Endometrium (tissue), 2 donors: ENCODE measurements around the gene IFNA13.

Experiments used
- FAIRE-seq: peaks from 2 replicates; lab custom pipeline; 2012; peaks lifted over from hg19 to GRCh38; lab: Jason Lieb, UNC
- donor health status: control.
- donor health status: control.

IFNA13 gene

DNA sequence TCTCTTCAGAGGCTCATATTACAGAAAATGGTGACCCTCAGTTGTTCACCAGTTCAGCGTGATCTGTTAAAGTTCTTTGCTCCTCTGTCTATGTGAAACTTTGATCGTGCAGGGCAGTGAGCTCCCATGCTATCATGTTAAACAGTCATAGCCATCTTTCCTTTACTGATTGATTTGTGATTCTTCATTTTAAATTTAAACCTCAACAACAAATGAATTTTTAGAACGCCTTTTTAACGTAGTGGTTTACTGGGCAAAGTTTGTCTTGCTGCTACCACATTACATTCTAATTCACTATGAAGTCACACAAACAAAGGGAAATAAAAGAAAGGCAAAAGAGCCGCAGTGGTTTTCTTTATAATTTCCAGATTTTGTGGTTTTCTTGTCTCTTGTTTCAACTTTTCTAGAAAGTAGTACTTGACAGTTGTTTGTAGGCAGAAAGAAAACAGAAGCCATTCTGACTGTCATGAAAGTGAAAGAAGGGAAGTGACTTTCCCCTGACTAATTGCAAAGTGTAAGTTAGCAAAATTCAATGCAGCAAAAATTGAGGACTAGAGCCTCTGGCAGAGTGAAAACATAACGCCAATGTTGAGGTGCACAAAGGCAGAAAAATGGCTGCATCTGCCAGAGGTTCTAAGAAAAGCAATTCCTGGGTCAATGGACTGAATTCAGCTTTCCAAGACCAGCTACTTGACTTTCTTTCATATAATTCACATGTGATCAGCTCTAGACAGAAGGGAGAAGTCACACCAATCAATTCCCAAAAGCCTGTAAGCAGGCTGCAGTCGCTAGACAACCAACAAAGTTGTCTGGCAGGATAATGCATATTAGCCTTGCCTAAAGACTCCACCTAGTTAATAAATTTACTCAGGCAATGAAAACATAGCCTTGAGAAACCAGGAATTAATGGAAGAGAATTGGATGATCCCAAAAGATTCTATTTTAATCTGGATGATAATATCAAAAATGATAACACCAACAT lies 10.1 kb downstream of the IFNA13 start:
- no peak for FAIRE-seq

DNA sequence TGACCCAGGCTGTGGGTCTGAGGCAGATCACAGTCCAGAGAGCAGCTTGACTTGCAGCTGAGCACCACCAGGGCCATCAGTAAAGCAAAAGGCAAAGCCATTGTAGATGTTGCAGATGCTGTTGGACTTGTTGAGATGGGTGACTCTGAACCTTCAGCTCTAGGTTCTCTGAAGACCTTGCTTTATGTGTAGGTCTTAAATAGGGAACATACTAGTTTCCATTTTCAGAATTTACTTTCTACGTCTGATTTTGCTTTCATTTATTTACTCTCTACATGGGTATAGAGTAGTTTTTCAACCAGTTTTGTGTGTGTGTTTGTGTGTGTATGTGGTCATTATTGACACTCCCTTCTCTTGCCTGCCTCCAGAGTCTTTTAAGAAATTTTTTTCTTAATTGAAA lies 17.1 kb downstream of the IFNA13 start, which contains the start of gene IFNA6:
Gene IFNA6 (minus strand): TSS at position 101 of the 400 bp plus-strand sequence. CDS start 0 bp downstream, at position 101.
- FAIRE-seq: no peak

DNA sequence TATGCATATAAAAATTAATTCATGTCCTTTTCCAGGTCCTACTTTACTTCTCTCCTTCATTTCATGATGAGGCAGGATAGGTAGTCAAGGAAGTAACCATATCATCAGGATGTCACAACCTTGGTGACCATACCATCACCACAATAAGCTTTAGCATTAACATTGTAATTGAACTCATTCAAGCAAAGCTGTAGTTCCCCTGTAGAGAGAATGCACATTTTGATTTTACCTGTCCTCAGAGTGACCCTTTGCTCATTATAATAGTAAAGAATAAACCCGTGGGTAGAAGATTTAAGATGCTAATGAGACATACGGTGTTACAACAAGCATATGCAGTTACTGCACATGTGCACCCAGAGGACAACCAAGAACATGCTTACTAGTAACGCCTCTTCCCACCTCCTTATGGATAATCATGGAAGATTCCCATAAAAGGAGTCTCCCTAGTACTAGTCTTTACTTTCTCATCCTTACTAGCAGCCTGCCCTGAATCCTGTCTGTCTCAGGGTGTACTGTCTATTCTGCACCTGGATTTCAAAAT lies 19.4 kb downstream of the IFNA13 start:
- no peak for FAIRE-seq

DNA sequence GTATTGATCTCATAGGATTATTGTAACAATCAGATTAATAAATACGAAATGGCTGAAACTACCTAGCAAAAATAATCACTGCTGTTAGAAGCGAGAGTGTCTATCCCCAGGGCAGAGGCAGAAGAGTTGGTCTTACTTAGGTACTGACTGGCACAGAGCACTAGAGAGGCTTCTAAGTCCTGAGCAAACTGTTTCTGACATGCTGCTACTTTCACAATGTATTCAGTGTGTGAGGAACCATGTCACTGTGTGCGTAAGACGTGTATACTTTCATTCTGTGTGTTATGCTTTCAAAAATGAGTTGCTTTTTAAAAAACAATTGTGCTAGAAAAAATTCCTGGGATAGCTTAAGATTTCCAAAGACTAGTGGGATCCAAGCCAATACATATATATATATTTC lies 27.1 kb downstream of the IFNA13 start:
- FAIRE-seq: no peak

DNA sequence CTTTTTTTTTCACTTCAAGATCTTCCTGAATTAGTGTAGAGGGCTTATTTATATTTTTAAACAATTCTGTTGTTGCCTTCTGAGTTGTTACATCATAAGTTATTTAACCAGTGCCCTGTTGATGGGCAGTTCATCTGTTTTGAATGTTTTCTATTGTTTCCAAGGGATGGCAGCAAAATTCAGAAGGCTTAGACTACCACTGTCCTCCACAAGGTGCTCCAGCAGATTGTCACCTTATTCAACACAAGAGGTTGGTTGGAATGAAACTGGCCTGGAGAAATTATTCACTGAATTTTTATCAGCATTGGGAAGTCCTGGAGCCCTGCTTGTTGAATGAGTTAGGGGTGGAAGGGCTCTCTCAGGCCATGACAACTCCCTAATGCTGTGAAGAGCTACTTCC lies 31.4 kb downstream of the IFNA13 start:
- no peak for FAIRE-seq

DNA sequence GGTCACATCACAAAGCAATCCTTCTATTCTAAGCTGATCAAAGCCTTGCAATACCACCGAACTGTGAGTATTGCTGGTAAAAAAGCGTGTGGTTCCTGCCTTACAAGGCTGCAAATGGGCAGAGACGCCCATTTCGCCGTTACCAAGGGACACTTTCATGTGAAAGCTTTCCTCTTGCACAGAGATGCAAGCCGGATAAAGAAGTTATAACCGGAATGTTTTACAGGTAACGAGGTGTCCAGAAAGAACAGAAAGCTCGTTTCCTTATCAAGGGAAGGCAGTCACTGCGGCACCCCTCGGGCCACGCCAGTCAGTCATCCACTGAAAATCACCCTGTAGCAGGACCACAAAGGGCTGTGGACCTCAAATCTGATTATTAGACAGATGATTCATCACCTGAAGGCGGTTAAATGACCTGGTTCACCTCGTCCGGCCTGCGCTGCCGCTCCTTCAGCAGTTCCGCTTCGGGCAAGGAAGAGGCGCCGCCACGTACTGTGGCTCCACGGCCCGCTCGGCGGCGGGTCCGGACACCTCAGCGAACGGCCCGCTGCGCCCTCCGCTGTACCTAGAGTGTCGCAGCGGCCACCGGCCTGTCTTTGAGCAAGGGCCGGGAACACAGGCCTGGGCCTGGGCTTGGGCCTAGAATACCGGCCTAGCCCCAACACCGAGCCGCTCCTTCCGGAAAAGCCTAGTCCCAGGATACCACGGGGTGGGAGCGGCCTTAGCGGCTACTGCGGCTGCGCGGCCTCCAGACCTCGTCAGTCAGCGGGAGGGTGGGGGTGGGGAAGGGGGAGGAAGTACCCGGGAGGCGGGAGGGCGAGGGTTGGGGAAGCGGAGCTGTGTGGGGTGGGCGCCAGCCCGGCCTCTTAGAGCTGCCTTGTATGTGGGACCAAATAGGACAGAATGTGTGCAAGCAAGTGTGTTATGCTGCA lies 32.9 kb downstream of the IFNA13 start, which contains the start of gene KLHL9:
Gene KLHL9 (minus strand): TSS at position 704 of the 932 bp plus-strand sequence. CDS start 545 bp downstream, at position 159.
- FAIRE-seq: no peak

- FAIRE-seq: no peak
These were observed 34.6 kb downstream of the IFNA13 start for GRCh38 chr9:21333226-21333625.

DNA sequence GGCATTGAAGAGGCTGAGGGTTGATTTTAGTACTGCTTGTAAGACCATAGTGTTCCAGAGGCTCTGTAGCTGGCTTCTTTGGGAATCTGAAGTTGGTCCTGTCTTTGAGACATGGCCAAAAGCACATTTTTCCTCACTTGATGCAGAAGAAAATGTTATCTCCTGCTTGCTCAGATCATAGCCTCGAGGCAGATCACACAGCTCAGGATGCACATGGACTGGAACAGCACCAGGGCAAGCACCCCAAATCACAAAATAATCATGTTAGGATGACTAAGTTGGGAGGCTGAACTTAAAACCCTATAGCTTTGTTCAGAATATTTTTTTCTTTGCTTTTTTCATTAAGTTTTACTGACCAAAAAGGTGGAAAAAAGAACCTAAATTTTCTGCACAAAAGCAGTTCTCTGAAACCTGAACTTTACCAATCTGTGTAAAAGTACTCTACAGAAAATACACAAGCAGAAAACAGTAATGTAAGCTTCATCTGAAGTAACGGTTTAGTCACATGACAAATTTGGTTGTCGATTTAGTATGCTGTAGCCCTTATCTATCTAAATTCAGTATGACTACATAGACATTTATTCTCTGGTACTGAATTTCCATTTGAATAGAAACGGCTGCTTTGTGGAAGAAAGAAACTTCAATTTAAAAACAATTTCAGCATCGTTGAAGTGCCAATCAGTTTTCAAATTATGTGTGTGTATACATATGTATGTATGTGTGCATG lies 36.0 kb downstream of the IFNA13 start:
- no peak for FAIRE-seq

- peak; percentile 95 for FAIRE-seq
These were observed 41.2 kb downstream of the IFNA13 start for GRCh38 chr9:21326526-21327139.

- no peak for FAIRE-seq
These were observed 43.8 kb downstream of the IFNA13 start for GRCh38 chr9:21324047-21324446.

GRCh38 chr9:21322911-21323461 lies 44.9 kb downstream of the IFNA13 start:
- FAIRE-seq: no peak

DNA sequence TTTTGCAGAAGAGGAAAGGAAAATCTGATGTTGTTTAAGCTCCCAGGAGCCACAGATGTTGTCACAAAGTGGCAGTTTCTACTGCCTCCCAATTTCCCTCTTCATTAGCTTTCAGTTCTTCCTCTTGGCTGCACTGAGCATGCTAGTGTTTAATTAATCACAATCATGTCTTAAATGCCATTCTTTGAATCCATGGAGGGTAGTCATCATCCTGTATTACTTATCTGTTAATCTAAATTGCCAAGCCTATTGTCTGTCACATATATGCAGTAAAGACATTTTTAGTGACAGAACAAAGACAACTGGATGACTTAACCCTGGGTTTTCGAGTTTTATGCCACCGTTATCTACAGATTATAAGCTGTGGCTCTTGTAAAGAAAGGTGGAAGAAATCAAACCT lies 47.4 kb downstream of the IFNA13 start:
- FAIRE-seq: no peak

DNA sequence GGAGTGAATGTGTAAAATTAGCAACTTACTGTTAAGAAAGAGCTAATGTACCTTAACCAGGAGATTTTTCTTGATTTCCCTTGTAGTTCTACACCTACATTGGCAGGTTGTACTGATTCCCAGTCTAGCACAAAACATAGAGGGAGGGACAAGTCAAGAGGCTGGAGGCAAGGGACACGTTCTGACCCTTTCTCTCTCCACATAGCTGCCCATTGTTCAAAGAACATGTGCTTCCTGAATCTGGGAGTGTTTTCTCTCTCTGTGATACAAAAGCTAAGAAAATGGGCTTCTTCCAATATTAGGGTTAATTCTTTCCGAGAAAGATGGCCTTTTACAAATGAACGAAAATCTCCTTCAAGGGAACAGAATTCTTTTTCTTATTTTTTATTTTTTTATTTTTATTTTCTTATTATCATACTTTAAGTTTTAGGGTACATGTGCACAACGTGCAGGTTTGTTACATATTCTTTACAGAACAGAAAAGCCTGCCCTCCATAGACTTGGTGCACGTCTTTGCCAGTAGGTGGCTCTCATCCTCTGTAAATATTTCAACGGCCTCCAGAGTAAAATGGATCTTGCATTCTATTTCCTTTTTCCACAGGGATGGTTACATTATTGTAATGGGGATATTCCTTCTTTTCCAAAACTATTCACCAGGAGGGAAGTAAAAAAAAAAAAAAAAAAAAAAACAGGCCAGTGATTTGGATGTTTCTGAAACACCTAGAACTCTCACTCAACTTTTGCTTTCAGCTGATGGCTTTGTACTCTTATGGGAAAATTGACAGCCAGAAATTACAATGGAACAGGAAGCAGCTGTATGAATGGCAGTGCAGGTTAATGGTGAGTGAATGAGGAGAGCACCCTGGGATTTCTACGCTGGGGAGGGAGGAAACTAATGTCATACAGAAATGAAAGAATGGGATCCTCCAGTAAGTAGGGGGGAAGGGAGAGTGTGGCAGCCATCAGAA lies 49.6 kb downstream of the IFNA13 start:
- peak; percentile 89 for FAIRE-seq
